B cell (primary cell): Measurements from ENCODE around the gene PA2G4.

Source experiments
- EZH2 ChIP-seq: IDR thresholded peaks from 2 replicates; pipeline ENCODE4 v1.6.1; 2012; ENCODE audit warnings: borderline replicate concordance, low read depth, mild to moderate bottlenecking, moderate library complexity, low read length; ENCODE audit not compliant: insufficient read depth, poor library complexity, severe bottlenecking
- TF ChIP-seq, protein P1 (sequence below): fragments of 200-600 bp; IDR thresholded peaks from one replicate; pipeline ENCODE4 v1.8.0; 2022; ENCODE audit warnings: antibody characterized with exemption, mild to moderate bottlenecking

DNA sequence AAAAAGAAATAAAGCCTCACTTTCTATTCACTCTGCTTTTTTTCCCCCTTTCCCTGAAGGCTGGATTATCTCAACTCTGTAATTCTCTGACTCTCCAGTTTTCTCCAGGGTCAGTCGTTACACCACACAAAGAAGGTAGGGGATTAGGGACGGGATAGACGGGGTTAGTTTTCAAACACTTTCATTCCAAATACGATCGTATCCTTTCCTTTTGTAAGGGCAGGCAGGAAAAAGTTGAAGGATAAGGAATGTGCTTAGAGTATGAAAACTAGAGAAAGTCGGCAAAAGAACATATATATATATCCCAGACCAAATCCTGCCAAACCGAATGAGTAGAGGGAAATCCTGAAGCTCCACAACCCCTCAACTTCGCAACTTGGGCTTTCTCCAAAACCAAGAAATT, 23.1 kb downstream of the PA2G4 start:
- TF ChIP-seq, protein P1, sequence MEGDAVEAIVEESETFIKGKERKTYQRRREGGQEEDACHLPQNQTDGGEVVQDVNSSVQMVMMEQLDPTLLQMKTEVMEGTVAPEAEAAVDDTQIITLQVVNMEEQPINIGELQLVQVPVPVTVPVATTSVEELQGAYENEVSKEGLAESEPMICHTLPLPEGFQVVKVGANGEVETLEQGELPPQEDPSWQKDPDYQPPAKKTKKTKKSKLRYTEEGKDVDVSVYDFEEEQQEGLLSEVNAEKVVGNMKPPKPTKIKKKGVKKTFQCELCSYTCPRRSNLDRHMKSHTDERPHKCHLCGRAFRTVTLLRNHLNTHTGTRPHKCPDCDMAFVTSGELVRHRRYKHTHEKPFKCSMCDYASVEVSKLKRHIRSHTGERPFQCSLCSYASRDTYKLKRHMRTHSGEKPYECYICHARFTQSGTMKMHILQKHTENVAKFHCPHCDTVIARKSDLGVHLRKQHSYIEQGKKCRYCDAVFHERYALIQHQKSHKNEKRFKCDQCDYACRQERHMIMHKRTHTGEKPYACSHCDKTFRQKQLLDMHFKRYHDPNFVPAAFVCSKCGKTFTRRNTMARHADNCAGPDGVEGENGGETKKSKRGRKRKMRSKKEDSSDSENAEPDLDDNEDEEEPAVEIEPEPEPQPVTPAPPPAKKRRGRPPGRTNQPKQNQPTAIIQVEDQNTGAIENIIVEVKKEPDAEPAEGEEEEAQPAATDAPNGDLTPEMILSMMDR, result no peak
- no peak for TF ChIP-seq EZH2
